Measurements from ENCODE around the gene ARPP21. TPM values are rescaled to one million over a fixed set of nuclear protein-coding genes. Genes with fewer than 3 reads are reported as not detected.

The ARPP21 gene
- total and polyA plus RNA-seq, 7 donors, result 86.4 to 336 (median 101) TPM

DNA sequence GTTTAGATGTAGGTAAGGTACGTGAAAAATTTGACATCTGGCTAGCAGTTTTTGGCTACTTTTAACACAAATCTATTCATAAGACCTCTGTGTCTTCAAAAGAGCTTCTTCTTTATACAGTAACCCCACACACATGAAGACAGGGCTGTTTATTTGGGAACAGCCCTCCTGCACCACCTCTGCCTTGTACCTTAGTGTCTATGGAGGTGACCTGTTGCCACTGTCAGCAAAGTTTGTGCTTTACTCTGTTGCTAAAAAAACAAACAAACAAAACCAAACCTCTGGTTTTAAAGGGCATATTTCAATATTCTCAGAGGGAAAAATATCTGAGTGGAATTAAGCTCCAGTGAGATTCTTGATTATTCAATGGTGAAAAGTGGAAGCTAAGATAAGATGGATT, 122.0 kb downstream of the ARPP21 start:
- TF ChIP-seq, protein P1, sequence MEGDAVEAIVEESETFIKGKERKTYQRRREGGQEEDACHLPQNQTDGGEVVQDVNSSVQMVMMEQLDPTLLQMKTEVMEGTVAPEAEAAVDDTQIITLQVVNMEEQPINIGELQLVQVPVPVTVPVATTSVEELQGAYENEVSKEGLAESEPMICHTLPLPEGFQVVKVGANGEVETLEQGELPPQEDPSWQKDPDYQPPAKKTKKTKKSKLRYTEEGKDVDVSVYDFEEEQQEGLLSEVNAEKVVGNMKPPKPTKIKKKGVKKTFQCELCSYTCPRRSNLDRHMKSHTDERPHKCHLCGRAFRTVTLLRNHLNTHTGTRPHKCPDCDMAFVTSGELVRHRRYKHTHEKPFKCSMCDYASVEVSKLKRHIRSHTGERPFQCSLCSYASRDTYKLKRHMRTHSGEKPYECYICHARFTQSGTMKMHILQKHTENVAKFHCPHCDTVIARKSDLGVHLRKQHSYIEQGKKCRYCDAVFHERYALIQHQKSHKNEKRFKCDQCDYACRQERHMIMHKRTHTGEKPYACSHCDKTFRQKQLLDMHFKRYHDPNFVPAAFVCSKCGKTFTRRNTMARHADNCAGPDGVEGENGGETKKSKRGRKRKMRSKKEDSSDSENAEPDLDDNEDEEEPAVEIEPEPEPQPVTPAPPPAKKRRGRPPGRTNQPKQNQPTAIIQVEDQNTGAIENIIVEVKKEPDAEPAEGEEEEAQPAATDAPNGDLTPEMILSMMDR (IDR thresholded peaks at IDR 0.05), result no peak
- no peak overlapping the region for H3K27ac ChIP-seq
- peaks cover 24% of the 10 kb centered on the region for H3K4me1 ChIP-seq
- ATAC-seq (no peak), DNase-seq (no peak)
- no peak overlapping the region for H3K4me3 ChIP-seq
- H3K27me3 ChIP-seq (ENCODE audit: insufficient read depth in 3 of 3, low read length in 2 of 3), result no peaks in the 10 kb centered on the region
- intact Hi-C loops (cut with DNase I), result no loop called here
- peaks cover 0 to 47% of the 10 kb centered on the region in 2 donors for H3K36me3 ChIP-seq (ENCODE audit: insufficient read depth in 1 of 2, low read depth in 1 of 2)
- WGBS, 3 donors, result 83 to 100% (median 88%) methylated on average over 1 of the region's 1 CpG
- no peaks in the 10 kb centered on the region for H3K9me3 ChIP-seq

DNA sequence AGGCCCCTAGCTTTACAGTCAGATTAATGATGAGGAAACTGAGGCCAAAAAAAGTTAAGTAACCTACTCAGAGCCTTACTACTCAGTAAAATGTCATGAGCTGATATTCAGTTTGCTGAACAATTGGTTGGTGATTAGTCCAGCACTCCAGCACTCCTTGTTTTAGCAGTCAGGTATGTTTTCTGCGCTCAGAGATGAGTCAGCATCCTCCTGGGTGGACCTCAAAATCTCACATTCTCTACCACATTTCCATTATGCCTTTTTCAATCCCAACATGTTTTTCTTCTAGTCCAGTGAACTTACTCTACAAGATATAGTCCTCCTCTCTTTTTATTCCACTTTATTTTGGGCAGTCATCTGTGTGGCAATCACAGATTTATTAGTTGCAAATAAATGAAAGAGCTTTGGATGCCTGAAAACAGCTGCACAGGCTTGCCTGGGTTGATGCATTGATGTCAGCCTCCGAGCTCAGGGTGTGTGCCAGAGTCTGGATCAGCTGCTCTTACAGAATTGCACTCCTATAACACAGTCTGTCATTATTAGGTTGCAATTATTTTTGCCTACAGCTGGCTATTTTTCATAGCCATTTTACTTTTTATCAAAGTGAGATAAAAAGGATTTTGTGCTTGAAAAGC, 133.2 kb downstream of the ARPP21 start:
- intact Hi-C loops (cut with DNase I), result no loop called here
- Histone ChIP-seq H3K27me3 (ENCODE audit: insufficient read depth in 3 of 3, low read length in 2 of 3) (no peaks in the 10 kb centered on the region), H3K9me3 (no peaks in the 10 kb centered on the region), H3K27ac (peak overlapping the region; percentile 78), H3K4me3 (peak overlapping the region; percentile 2), H3K4me1 (peaks cover 51% of the 10 kb centered on the region), H3K36me3 (ENCODE audit: insufficient read depth in 1 of 2, low read depth in 1 of 2) (peaks cover 0 to 64% of the 10 kb centered on the region in 2 donors)
- TF ChIP-seq, protein P1 (IDR thresholded peaks at IDR 0.05), result no peak
- ATAC-seq, result peak; percentile 85 to 96 (median 91)
- WGBS, 3 donors, result 28 to 40% (median 35%) methylated on average over 2 of the region's 2 CpGs
- peak; percentile 31 to 78 for DNase-seq

DNA sequence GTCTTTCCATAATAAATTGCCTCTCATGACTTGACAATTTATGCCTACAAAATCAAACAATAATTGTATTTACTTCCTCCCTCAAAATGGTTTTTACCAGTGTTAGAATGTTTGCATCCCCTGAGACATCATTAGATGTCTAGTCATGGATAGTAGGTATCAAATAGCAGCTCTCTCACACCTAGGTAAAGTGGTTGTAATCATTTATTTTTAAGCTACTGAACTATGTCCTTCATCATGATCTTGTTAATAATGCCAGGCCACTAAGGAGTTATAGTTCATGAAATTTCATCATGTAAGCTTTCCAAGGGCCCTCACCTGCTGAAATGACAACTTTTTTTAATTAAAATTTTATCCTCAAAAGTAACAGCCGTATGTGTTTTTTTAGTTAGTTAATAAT, 134.1 kb downstream of the ARPP21 start:
- no peaks in the 10 kb centered on the region for H3K9me3 ChIP-seq
- peak overlapping the region; percentile 78 for H3K27ac ChIP-seq
- H3K36me3 ChIP-seq (ENCODE audit: insufficient read depth in 1 of 2, low read depth in 1 of 2), result peaks cover 0 to 69% of the 10 kb centered on the region in 2 donors
- WGBS, 3 donors, result 49 to 86% (median 56%) methylated on average over 1 of the region's 1 CpG
- H3K4me3 ChIP-seq, result peak overlapping the region; percentile 2
- H3K4me1 ChIP-seq, result peaks cover 51% of the 10 kb centered on the region
- peak; percentile 28 to 79 (median 70) for ATAC-seq
- no peak for DNase-seq
- intact Hi-C loops (cut with DNase I), result no loop called here
- H3K27me3 ChIP-seq (ENCODE audit: insufficient read depth in 3 of 3, low read length in 2 of 3), result no peaks in the 10 kb centered on the region
- TF ChIP-seq, protein P1 (IDR thresholded peaks at IDR 0.05), result no peak

- DNase-seq (no peak), ATAC-seq (no peak)
- Histone ChIP-seq H3K4me1 (peaks cover 30% of the 10 kb centered on the region), H3K36me3 (ENCODE audit: insufficient read depth in 1 of 2, low read depth in 1 of 2) (peaks cover 0 to 74% of the 10 kb centered on the region in 2 donors), H3K27me3 (ENCODE audit: insufficient read depth in 3 of 3, low read length in 2 of 3) (no peaks in the 10 kb centered on the region), H3K27ac (no peak overlapping the region), H3K4me3 (no peak overlapping the region), H3K9me3 (no peaks in the 10 kb centered on the region)
- TF ChIP-seq, protein P1 (IDR thresholded peaks at IDR 0.05), result no peak
- intact Hi-C loops (cut with DNase I), result no loop called here
- WGBS, 3 donors, result 76 to 86% (median 82%) methylated on average over 2 of the region's 2 CpGs
These were observed 137.0 kb downstream of the ARPP21 start for GRCh38 chr3:35776346-35776745.

- Histone ChIP-seq H3K4me3 (no peak overlapping the region), H3K9me3 (no peaks in the 10 kb centered on the region), H3K4me1 (peaks cover 23% of the 10 kb centered on the region), H3K36me3 (ENCODE audit: insufficient read depth in 1 of 2, low read depth in 1 of 2) (peaks cover 0 to 77% of the 10 kb centered on the region in 2 donors), H3K27me3 (ENCODE audit: insufficient read depth in 3 of 3, low read length in 2 of 3) (no peaks in the 10 kb centered on the region), H3K27ac (no peak overlapping the region)
- intact Hi-C loops (cut with DNase I), result no loop called here
- DNase-seq (no peak), ATAC-seq (no peak)
- 76 to 90% (median 88%) methylated on average over 2 of the region's 2 CpGs for WGBS, 3 donors
- TF ChIP-seq, protein P1 (IDR thresholded peaks at IDR 0.05), result no peak
These were observed 137.7 kb downstream of the ARPP21 start for GRCh38 chr3:35777065-35777464.

Measured in psoas muscle (tissue), 8 donors.